NCI-H446 treated with DMSO at 0.1 percent for 48 hours (cell line): ENCODE results near the gene DYNLT2.

Experiments used
- DNase-seq: peaks from one replicate; lab custom pipeline; 2025; lab: John Stamatoyannopoulos, UW

Gene DYNLT2

DNA sequence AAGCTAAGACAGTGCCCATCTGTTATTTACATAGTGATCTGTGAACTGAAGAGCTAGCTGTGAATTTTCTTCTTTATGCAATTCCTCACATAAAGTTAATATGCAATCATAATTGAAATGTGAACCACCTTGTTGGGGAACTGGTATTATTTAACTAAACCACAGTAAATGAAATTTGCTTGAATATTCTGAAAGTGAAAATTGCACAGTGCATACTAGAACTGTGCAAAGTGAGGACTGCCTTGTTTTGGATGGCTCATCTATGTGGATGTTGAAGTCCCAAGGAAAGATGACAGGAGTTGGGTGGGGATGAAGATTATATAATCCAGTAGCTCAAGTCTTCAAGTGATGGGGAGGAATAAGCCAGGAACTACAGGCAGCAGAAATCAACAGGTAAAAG, 21.4 kb downstream of the DYNLT2 start:
- no peak for DNase-seq

DNA sequence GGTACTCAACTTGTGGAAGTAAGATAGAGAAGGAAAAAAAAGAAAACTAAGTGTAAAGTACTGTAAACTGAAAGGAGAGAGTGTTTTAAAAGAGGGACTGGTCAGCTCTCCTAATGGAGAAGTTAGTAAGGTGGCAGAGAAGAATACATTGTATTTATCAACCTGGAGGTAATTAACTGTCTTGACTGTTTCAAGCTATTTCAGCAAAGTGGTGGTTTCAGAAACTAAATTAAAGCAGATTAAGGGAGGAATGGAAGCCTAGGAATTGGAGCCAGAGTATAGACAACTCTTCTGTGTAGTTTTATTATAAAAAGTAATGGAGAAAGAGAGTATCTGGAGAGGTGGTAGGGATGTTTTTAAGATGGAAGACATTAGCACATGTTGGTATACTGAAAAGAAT, 24.4 kb downstream of the DYNLT2 start:
- DNase-seq, result no peak

GRCh38 chr6:169726049-169726400, 25.3 kb downstream of the DYNLT2 start:
- DNase-seq, result no peak

DNA sequence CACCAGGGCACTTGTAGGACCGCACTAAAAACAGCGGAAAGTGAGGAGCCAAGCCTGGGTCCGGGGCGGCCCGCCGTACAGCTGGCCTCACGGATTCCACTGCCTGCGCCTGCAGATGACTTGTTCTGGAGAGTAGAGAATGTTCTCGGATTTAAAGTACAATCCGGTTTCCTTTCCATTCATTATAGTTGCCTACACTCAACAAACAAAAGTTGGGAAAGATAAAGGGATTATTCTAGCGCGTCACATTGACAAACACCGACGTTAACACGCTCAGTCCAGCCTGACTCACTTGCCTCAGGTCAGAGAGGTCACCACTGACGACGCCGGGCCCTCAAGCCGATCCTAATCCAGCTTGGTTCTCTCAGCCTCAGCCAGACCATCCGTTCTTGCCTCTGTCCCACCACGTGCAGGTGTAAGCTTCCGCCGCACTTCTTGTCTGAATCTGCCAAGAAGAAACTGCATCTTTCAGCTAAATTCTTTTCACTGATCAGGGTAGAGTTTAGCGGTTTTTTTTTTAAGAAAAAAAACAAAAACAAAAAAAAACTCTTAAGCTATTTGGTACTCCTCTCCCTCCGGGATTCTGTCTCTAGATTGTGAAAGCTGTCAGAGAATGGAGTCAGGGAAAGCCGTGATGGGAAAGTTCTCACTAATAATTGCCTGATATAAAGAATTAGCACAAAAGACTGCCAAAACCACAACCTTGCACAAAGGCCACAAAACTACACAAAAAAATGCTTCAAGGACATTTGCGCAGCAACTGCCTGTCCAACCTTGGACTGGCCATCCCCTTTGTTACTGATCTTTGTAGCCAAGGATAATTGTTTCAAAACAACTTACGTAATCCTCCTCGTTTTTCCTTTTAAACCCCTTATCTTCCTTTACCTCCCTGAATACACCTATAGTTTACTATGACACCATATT, 26.0 kb downstream of the DYNLT2 start:
- no peak for DNase-seq

DNA sequence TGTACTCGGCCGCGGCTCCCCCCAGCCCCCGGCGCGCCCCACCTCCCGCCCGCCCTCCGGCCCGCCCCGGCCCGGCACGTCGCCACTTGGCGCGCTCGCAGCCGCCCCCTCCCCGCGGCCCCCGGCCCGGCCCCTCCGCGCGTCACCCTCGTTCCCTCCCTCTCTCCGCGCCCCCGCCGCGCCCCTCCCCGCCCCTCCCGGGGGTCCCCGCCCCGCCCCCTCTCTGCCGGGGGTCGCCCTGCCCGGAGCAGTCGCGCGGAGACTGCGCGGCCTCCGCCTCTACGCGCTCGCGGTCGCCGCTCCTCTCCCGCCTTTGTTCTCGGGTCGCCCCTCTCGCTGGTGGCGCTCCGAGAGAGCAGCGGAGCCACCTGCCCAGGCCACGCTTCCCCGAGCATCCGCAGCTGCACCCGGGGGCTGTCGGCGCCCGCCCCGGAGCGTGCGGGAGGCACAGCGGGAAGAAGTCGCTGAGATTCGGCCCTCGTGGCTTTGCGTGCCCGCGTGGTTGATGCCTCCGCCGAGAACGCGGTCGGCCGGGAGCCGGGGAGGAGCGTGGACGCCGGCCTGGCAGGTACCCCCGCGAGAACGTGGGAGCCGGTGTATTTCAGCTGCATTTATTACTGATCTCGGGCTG, 26.8 kb downstream of the DYNLT2 start, which contains the start of gene PHF10:
PHF10 (minus strand) TSS at position 7 of the 631 bp plus-strand sequence. CDS start 569 bp downstream, outside the sequence.
- DNase-seq, result no peak

DNA sequence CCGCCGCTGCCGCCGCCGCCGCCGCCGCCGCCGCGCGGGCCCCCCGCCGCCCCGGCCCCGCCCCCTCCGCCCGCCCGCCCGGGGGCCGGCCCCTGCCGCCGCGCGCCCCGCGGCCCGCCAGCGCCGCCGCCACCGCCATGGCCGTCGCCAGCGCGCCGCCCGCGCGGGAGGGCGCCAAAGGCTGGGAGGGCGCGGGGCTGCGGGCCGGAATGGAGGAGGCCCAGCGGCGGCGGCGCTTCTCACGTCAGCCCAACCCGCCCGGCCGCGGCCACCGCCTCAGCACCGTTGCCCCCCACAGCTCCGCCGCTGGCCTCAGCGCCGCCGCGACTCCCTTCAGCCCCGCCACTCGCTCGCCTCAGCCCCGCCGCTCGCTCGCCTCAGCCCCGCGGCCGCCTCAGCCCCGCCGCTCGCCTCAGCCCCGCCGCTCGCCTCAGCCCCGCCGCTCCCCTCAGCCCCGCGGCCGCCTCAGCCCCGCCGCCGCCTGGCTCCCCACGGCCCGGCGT, 27.3 kb downstream of the DYNLT2 start:
- no peak for DNase-seq

- no peak for DNase-seq
These were observed 28.0 kb downstream of the DYNLT2 start for GRCh38 chr6:169723200-169723909.

- no peak for DNase-seq
These were observed 28.8 kb downstream of the DYNLT2 start for GRCh38 chr6:169722362-169723199.

DNA sequence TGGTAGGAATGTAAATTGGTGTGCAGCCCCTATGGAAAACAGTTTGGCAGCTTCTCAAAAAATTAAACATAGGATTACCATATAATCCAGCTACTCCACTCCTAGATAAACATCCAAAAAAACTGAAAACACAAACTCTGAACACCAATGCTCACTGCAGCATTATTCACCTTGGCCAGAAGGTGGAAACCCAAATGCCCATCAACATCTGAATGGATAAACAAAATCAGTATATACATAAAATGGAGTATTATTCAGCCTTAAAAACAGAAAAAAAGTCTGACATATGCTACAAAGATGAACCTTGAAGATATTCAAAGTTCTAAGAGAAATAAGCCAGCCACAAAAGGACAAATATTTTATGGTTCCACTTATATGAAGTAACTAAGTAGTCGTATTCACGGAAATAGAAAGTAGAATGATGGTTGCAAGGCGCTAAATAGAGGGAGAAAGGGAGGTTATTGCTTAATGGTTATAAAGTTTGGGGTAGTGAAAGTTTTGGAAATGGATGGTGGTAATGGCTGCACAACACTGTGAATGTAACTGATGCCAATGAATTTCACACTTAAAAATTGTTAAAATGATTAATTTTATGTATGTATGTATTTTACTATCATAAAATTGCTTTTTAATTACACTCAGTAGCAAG, 31.0 kb downstream of the DYNLT2 start:
- no peak for DNase-seq

DNA sequence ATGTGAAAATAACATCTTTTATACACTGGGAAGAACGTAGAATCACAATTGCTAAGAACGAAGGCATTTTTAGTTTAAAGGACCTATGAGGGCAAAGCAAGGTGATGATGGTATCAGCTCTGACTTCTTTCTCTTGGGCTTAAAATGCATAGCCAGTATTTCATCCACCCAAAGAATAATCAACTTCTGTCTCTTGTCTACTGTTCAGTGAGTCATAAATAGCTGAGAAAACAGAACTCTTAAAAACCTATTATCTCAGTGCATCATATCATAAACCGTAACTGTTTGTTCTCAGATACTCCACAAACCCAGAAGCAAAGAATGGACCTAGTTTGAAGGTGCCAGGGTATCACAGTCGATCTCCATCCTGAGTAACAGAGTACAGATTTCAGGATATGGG, 32.3 kb downstream of the DYNLT2 start:
- DNase-seq, result no peak

DNA sequence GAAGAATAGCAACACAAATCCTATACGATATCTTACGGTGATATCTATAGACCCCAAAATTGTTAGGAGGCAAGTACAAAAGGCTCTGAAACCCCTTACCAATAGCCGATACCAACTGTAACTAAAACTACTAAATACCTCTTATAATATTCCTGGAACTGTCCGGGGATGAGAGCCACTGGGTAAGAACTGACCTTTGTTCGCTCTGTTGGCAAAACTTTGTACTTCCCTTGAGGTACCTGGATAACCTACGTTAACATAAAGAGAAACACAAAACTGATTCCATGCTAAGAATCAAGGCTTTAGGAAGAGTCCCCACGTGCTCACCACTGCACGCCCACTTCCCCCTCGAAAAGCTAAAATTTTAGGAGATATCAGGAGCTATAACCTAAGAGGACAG, 36.8 kb downstream of the DYNLT2 start:
- no peak for DNase-seq

DNA sequence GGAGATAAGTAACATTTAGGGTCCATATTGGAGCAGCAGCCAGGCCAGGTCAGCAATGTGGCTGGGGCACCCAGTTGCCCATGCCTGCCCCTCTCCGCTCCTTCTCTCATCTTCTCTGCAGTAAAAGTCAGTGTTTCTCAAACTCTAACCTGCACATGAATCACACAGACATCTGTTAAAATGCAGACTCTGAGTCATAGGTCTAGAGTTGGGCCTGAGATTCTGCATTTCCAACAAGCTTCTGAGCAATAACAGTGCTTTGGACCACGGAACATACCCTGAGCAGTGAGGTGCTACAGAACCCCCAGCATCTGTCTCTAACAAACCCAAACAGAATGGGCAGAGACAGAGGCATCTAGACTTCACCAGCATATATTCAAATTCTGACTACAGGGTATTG, 37.2 kb downstream of the DYNLT2 start:
- DNase-seq, result no peak

DNA sequence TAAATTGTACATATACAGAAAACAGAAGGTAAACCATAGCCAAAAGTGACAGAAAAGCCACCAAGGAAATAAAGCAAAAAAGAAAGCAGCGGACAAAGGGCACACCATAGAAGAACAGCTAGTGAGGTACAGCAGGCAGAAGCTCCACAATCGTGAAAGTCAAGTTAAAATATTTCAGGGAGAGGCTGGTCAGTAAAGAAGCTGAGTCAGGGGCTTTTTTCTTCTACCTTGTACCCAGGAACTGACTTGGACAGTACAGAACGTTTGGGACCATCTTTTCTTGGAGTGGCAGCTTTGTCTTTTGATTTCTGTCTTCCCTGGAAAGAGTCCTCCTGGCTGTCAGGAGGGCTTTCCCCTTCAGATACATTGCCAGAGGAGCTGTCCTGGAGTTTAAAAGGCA, 41.4 kb downstream of the DYNLT2 start:
- no peak for DNase-seq

- no peak for DNase-seq
These were observed 42.1 kb downstream of the DYNLT2 start for GRCh38 chr6:169709293-169709692.

GRCh38 chr6:169707772-169708171, 43.6 kb downstream of the DYNLT2 start:
- no peak for DNase-seq

DNA sequence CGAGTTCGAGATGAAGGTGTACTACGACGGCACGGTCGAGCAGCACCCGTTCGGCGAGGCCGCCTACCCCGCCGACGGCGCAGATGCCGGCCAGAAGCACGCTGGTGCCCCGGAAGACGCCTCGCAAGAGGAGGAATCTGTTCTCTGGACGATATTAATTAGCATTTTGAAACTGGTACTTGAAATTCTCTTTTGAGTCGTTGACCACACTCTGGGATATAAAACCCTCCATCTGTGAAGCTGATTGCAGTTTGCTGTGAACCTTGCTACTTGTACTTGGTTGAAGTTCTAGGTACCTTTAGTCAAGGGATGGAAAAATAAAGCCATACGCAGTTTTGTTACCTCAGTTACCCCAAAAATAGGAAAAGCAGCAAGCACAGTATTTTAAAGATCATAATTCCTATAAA, 48.5 kb downstream of the DYNLT2 start:
- DNase-seq, result no peak

GRCh38 chr6:169701954-169702839, 49.2 kb downstream of the DYNLT2 start, which contains the start of the genes C6orf120 and WDR27:
TSS of gene C6orf120 (plus strand) at chr6:169702126. CDS start at chr6:169702460, 334 bp downstream.
TSS of gene WDR27 (minus strand) at chr6:169702029. CDS start at chr6:169689005, 13,024 bp downstream.
- peak; percentile 81 for DNase-seq

DNA sequence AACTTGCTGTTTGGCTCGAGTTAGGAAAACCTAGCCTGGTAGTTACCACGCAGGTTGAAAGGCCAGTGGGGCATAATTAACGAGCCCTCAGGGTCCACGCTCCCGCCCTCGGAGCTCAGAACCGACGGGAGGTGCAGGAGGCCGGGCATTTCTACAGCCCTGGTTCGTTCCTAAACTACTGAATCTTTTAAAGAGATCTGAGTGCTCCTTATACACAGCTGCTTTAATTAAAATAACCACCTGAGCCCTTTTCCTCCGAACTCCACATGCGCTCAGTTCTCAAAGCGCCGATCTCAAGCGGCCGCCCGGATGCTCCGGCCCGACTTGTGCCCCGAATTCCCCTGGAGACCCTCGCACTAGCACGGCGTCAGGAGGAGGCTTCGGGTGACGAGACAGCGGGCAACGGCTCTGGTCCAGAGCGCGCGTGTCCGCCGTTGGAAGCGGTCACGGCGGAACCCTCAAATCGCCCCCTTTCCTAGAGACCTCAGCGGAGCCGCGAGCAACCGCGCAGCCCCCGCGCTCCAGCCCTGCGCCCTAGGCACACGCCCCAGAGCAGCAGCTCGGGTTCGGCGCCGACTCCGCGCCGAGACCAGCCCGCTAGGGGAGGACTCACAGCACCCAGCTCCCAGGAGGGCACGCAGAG, 49.9 kb downstream of the DYNLT2 start:
- DNase-seq, result no peak

DNA sequence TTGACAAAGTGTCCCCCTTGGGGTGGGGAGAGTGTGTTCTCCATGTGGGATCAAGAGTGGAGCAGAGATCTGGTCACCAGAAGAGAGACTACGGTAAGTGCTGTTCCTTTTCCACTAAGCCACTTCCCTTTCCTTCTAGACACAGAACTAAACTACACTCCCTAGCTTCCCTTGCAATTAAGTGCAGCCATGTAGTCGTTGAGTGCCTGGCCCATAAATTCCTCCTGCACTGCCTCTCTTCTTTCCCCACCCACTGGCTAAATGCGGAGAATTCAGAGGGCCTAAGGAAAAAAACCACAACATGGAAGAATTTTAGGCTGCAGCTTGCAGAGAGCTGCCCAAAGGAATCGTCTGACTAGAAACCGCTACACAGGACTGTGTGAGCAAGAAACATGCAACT, 51.1 kb downstream of the DYNLT2 start:
- DNase-seq, result no peak
